Dedifferentiated amniotic fluid mesenchymal stem cell (primary cell): Measurements from ENCODE around the gene MRTFA.
"Not testable (repeated sequence)": the region's sequence is repeated elsewhere in the genome, so short reads cannot be mapped to it uniquely, and the experiment has no call there.

Source experiments
- DNase-seq: peaks from one replicate; pipeline ENCODE4 v3.0.0-alpha.2; 2016; ENCODE audit errors: extremely low spot score

The MRTFA gene

DNA sequence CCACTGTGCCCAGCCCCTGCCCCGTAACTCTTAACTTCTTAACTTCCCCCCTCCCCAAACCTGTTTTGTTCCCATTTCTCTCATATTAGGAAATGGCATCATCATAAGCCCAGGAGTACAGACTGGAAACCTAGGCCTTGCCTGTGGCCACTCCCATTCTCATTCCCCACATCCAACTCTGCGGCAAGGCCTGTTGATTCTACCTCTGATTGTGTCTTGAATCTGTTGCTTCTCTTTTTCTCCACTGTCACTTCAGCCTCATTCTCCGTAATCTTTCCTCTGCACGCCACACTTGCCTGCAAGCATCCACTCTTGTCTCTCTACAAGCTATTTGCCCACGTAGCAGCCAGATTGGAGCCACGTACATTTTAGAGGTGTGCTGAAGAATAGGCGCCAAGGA lies 240.9 kb downstream of the MRTFA start:
- no peak for DNase-seq

DNA sequence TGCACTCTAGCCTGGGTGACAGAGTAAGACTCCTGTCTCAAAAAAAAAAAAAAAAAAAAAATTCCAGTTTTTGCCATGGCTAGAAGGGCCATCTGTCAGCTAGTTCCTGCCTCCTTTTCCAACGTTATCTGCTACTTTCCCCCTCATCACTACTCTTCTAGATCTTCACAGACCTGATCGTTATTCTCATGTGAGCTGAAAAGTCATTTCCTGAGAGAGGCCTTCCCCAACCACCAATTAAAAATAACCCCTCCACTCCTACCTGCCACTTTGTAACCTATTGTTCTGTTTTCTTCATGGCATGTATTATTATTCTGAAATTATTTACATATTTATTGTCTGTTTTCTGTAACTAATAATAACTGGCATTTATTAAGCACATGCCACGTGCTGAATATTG lies 241.9 kb downstream of the MRTFA start:
- DNase-seq: no peak

- DNase-seq: no peak
Observed at GRCh38 chr22:40392618-40393017, 243.9 kb downstream of the MRTFA start.

DNA sequence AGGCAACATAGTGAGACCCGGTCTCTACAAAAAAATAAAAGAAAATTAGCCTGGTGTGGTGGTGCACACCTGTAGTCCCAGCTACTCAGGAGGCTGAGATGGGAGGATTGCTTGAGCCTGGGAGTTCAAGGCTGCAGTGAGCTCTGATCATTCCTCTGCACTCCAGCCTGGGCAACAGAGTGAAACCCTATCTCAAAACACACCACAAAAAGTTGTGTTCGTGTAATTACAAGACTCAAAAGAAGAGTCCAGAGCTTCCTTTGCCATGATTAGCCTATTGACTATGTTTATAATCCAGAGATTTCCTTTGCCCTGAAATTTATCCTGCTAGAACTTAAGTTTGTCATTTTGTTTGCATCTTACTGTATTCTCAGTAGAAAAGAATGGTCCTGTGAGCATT lies 245.1 kb downstream of the MRTFA start:
- DNase-seq: no peak

GRCh38 chr22:40388231-40388630 lies 248.3 kb downstream of the MRTFA start:
- no peak for DNase-seq

GRCh38 chr22:40387746-40388145 lies 248.8 kb downstream of the MRTFA start:
- no peak for DNase-seq

DNA sequence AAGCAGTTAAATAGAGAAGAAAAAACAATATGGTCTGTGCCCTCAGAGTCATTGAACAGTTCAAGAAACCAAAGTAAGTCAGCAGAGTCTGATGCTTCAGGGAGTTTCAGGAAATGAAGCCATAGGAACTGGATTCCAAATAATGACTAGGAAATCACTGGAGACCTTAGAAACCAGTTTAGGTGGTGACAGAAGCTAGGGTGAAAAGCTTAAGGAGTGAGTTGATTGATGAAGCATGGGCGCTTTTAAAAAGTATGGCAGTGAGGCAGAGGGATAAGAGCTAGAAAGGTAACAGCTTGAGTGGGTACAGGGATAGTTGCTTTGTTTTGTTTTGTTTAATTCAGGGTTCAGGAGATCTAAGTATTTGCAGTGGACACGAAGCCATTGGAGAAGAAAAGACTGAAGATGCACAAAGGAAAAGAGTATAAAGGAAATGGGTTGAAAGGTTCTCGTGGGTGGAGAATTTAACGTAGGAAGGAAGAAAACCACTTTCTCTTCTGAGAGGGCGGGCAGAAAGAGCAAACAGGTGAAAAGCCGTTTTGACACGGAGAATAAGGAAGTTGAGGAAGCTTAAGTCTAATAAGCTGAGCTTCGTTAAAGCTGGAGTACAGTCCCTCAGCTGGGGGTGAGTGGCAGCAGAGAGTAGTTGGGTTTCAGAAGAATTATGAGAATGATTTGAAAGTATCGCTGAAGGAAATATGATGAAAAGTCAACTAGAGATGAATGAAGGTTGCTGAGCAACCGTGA lies 251.3 kb downstream of the MRTFA start:
- DNase-seq: no peak

- DNase-seq: no peak
Observed at GRCh38 chr22:40383905-40384304, 252.6 kb downstream of the MRTFA start.

- no peak for DNase-seq
Observed at GRCh38 chr22:40381461-40381860, 255.1 kb downstream of the MRTFA start.

DNA sequence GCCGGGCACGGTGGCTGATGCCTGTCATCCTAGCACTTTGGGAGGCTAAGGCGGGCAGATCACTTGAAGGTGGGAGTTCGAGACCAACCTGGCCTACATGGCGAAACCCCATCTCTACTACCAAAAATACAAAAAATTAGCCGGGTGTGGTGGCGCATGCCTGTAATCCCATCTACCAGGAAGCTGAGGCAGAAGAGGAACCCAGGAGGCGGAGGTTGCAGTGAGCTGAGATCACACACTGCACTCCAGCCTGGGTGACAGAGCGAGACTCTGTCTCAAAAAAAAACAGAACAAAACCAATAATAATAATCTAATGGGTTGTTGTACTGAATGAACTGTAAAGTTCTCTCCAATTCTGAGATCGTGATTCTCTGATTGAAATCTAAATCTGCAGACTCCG lies 258.1 kb downstream of the MRTFA start:
- not testable (repeated sequence) for DNase-seq

DNA sequence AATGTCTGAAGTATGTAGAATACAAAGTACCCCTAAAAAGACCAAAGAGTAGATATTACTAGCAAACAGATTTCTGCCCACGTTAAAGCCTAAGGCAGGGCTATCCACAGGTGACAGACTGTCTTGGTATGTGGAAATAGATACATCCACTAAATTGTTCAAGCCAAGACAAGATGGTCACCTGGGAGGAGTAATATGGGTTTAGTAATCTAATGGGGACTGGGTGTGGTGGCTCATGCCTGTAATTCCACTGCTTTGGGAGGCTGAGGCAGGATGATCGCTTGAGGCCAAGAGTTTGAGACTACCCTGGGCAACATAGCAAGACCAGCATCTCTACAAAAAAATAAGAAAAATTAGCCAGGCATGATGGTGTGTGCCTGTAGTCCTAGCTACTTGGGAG lies 258.6 kb downstream of the MRTFA start:
- DNase-seq: no peak

- DNase-seq: no peak
Observed at GRCh38 chr22:40376149-40376548, 260.4 kb downstream of the MRTFA start.

- DNase-seq: no peak
Observed at GRCh38 chr22:40374567-40374966, 262.0 kb downstream of the MRTFA start.

DNA sequence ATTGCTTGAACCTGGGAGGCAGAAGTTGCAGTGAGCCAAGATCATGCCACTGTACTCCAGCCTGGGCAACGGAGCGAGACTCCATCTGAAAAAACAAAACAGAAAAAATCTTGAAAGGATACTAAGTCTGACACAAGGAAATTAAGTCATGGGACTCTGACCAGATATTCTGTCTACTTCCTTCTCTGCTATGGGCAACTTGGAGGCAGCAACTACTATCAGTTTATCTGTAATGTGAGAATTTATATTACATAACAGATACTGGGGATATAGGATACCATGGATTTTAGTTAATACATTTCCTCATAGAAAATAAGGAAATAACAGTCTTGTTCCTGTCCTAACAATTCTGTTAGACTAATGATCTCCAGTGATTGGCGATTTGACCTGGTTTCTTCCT lies 267.7 kb downstream of the MRTFA start:
- no peak for DNase-seq

- DNase-seq: no peak
Observed at GRCh38 chr22:40368016-40368415, 268.5 kb downstream of the MRTFA start.

DNA sequence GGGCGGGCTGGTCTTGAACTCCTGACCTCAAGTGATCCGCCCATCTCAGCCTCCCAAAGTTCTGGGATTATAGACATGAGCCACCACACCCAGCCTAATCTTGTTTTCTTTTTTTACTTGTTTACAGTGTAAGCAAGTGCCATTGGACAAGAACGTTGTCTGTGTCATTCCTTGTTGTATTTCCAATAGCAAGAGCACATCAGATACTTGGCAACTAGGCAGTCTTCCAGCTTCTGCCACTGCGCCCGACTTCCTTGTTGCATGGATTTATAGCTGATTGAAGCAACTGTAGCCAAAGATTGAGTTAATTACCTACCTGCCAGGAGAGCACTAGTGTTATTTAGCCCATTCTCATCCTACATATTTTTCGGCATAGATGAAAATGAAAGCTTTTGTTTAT lies 269.2 kb downstream of the MRTFA start:
- no peak for DNase-seq

DNA sequence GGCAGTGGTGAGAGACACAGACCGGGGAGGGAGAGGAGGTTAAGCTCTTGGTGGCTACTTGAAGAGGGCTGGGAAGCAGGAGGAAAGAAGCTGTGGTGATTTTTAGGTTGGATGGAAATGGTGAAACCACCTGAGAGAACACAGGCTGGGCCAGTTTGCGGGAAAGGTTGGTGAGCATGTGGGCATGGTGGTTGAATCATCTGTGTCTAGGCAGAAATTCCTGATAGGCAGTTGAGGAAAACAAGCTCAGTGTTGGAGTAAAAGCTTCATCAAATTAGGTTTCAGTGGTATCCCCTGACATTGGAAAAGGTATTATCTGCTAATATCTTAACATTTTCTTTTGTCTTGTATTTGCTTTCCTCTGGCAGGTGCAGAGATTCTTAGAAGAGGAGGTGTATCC lies 270.5 kb downstream of the MRTFA start:
- no peak for DNase-seq

DNA sequence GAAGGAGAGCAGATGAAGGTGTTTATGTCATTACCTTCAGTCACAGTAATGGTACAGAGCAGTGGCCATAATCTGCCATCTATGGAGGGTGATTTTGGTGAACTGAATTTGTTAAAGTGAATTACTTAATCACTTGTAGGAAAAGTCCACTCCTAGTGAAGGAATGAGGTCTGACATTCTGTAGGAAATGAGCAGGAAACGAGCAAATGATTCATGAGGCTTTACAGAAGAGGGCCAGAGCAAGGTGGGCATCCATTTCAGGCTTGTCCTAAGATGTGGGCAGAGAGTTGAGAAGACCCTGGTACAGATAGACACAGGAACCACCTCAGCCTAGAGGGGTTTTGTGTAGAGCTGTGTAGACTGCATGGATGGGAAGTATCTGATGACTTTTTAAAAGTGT lies 272.1 kb downstream of the MRTFA start:
- DNase-seq: no peak

DNA sequence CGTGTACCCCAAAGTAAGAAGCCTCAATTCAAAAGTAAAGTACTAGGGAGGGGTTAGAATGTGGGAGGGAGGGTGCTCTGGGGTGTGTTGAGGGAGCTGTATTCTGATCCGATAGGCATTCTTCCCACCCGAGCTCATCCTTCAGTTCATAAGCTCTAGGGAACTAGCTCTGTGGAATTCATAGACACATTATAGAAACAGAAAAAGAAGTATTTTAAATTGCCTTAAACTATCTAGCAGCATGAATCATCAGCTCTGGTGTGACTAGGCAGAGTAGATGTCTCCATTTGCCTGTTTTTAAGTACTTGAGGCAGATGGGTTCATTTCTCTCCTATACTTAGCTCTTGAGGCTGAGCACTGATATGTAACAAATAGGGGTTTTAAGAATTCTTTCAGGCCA lies 273.5 kb downstream of the MRTFA start:
- DNase-seq: peak; percentile 31

GRCh38 chr22:40361100-40361499 lies 275.4 kb downstream of the MRTFA start:
- DNase-seq: no peak
